Measurements from ENCODE around the gene ANKRD60.

ANKRD60 gene

DNA sequence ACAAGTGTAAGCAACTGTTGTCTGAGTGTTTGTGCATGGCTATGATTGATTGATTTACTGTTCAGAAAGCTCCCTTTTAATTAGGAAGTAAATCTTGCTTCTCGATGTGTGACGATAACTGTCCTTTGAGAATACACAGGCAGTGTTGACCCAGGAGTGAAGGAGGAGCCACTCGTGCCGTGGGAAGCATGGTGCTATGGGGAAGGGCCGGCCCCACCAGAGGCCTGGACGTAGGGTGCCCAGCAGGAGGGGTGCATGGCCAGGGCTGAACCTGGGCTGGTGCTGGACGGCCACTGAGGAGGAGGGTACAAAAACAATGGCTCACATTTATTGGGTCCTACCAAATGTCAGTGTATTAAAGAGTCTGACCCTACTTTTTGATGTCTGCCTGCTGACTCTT is 60.7 kb downstream of the ANKRD60 start:
- DNase-seq (ENCODE audit: extremely low read depth in 1 of 2, low read depth in 1 of 2) = no peak

Data from stimulated activated CD8-positive, alpha-beta memory T cell treated with anti-CD3 and anti-CD28 coated beads, Interleukin-7, amount 100 ng/mL, for 48 hours (primary cell).